Prostate gland (tissue), 2 donors: ENCODE measurements around the gene PDS5A. TPM values are rescaled to one million over a fixed set of nuclear protein-coding genes. Genes with fewer than 3 reads are reported as not detected.
"Not testable (repeated sequence)": the region's sequence is repeated elsewhere in the genome, so short reads cannot be mapped to it uniquely, and the experiment has no call there.

ENCODE experiments used
- DNase-seq: peaks from one replicate; pipeline ENCODE4 v3.0.0-alpha.2; 2019; ENCODE audit warnings: low spot score
- H3K27ac ChIP-seq, 2 donors: fragments of 200-600 bp; sonication (generic); 2 replicates each; pipeline ENCODE4 v1.5.1; 2017 to 2019
- H3K27me3 ChIP-seq: fragments of 200-600 bp; sonication (generic); replicated peaks from 2 replicates; pipeline ENCODE4 v1.5.1; 2019; ENCODE audit not compliant: insufficient read depth
- H3K36me3 ChIP-seq, 2 donors: fragments of 200-600 bp; sonication (generic); 1 replicate in 1 of 2; 2 replicates in 1 of 2; pipeline versions ENCODE4 v1.5.1 to v1.8.1; 2017 to 2019
- H3K4me1 ChIP-seq: fragments of 200-600 bp; sonication (generic); replicated peaks from 2 replicates; pipeline ENCODE4 v1.5.1; 2019
- H3K4me3 ChIP-seq, 2 donors: fragments of 200-600 bp; sonication (generic); 2 replicates each; pipeline ENCODE4 v1.5.1; 2017 to 2019
- H3K9me3 ChIP-seq: fragments of 200-600 bp; sonication (generic); 2 replicates; pipeline ENCODE4 v1.5.1; 2017
- POLR2A ChIP-seq: fragments of 450-650 bp; IDR thresholded peaks from one replicate; pipeline ENCODE4 v1.6.1; 2016; ENCODE audit warnings: antibody characterized with exemption, mild to moderate bottlenecking
- POLR2AphosphoS5 ChIP-seq: sonication (generic); formaldehyde crosslinking; IDR thresholded peaks from one replicate; pipeline ENCODE4 v1.6.1; 2017; ENCODE audit warnings: antibody characterized with exemption
- WGBS: methylation state at CpG from one replicate; pipeline ENCODE4 v1.1.5; 2018; 5-methylcytosine and 5-hydroxymethylcytosine counted together
- intact Hi-C: fragments of 100-400 bp; cut with DNase I; formaldehyde crosslinking; loops from one replicate; pipeline ENCODE4 v1.14.2; 2022
- total RNA-seq, 2 donors: library from RNA; depleted of rRNA; stranded (reverse); fragments of >200 nt; gene quantifications; one replicate each; pipeline ENCODE4 v1.1.0, GENCODE V29; 2016
- TF ChIP-seq, protein P1 (sequence below), 4 experiments: fragments of 200-600 bp in 2 of 4; fragments of 450-650 bp in 2 of 4; sonication (generic) in 2 of 4; IDR thresholded peaks; 1 replicate in 3 of 4; 2 replicates in 1 of 4; pipeline ENCODE4 v1.5.1; 2016 to 2019; ENCODE audit warnings: antibody characterized with exemption in 4 of 4, mild to moderate bottlenecking in 2 of 4, moderate library complexity in 2 of 4

Gene PDS5A
- total RNA-seq, 2 donors from 2014 or later: 55.7 to 57.0 TPM

DNA sequence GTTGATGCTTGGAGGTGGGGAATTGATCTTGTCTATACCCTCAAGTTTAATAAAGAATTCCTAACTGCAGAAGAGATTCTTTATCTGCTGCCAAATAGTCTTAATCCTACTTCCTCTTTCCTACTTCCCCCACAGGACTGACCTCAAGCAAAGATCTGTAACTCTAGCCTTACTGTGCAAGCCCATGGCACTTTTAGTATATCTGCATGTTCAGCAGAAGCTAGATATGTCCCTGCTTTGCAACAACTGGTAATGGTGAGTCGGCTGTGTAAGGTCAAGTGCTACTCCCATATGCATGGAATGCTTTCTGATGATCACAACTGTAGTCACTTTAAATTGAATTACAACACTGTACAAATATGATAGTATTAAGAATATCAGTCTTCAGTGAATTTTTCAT lies 26.3 kb upstream of the PDS5A start:
- intact Hi-C loops: no loop called here
- Histone ChIP-seq H3K4me1 (no peaks in the 10 kb centered on the region), H3K4me3 (no peak overlapping the region), H3K27ac (no peak overlapping the region), H3K9me3 (no peaks in the 10 kb centered on the region), H3K36me3 (no peaks in the 10 kb centered on the region), H3K27me3 (no peaks in the 10 kb centered on the region)
- WGBS: 89% methylated on average over 1 of the region's 1 CpG
- DNase-seq: no peak
- TF ChIP-seq POLR2A (no peak), POLR2AphosphoS5 (no peak)
- TF ChIP-seq, protein P1, sequence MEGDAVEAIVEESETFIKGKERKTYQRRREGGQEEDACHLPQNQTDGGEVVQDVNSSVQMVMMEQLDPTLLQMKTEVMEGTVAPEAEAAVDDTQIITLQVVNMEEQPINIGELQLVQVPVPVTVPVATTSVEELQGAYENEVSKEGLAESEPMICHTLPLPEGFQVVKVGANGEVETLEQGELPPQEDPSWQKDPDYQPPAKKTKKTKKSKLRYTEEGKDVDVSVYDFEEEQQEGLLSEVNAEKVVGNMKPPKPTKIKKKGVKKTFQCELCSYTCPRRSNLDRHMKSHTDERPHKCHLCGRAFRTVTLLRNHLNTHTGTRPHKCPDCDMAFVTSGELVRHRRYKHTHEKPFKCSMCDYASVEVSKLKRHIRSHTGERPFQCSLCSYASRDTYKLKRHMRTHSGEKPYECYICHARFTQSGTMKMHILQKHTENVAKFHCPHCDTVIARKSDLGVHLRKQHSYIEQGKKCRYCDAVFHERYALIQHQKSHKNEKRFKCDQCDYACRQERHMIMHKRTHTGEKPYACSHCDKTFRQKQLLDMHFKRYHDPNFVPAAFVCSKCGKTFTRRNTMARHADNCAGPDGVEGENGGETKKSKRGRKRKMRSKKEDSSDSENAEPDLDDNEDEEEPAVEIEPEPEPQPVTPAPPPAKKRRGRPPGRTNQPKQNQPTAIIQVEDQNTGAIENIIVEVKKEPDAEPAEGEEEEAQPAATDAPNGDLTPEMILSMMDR (IDR thresholded peaks at IDR 0.05): no peak

DNA sequence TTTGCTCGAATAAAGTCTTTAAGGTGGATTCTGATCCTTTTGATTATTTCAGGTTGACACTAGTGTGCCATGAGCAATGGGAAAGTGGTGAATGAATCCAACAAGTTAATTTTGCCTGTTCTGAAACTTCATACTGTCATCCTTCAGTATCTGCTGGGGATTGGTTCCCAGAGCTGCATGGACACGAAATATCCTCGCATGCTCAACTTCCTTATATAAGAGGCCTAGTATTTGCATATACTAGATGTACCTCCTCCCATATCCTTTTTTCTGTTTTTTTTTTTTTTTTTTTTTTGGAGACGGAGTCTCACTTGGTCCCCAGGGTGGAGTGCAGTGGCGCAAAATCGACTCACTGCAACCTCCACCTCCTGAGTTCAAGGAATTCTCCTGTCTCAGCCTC lies 23.0 kb upstream of the PDS5A start:
- H3K27ac ChIP-seq: no peak overlapping the region
- no peaks in the 10 kb centered on the region for H3K4me1 ChIP-seq
- H3K27me3 ChIP-seq: no peaks in the 10 kb centered on the region
- intact Hi-C loops: no loop called here
- H3K4me3 ChIP-seq: no peak overlapping the region
- TF ChIP-seq POLR2AphosphoS5 (no peak), POLR2A (no peak)
- TF ChIP-seq, protein P1 (IDR thresholded peaks at IDR 0.05): no peak
- no peak for DNase-seq
- H3K36me3 ChIP-seq: no peaks in the 10 kb centered on the region
- H3K9me3 ChIP-seq: no peaks in the 10 kb centered on the region
- 77% methylated on average over 6 of the region's 6 CpGs for WGBS

DNA sequence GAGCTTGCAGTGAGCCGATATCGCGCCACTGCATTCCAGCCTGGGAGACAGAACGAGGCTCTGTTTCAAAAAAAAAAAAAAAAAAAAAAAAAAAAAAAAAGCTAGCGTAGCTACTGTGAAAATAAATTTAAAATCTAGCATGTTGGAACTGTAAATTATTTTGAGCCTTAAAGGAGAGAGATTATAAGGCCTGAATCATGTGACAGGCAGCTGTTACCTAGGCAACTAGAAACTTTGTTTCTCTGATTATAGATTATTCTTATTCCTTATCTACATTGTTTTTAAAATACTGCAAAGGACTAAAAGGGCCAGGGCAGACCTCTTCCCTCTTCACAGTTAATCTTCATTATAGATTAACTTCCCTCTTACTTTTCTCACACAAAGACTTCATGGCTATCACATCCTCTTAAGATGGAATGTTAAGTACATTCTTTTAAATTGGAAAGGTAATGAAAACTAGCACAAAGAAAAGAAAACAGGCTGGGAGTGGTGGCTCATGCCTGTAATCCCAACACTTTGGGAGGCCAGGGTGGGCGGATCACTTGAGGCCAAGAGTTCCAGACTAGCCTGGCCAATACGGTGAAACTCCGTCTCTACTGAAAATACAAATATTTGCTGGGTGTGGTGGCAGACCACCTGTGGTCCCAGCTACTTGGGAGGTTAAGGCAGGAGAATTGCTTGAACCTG lies 21.1 kb upstream of the PDS5A start:
- 85% methylated on average over 8 of the region's 8 CpGs for WGBS
- Histone ChIP-seq H3K36me3 (no peaks in the 10 kb centered on the region), H3K27ac (no peak overlapping the region), H3K4me3 (no peak overlapping the region), H3K27me3 (no peaks in the 10 kb centered on the region), H3K4me1 (no peaks in the 10 kb centered on the region), H3K9me3 (no peaks in the 10 kb centered on the region)
- no peak for TF ChIP-seq POLR2A
- intact Hi-C loops: no loop called here
- DNase-seq: no peak

DNA sequence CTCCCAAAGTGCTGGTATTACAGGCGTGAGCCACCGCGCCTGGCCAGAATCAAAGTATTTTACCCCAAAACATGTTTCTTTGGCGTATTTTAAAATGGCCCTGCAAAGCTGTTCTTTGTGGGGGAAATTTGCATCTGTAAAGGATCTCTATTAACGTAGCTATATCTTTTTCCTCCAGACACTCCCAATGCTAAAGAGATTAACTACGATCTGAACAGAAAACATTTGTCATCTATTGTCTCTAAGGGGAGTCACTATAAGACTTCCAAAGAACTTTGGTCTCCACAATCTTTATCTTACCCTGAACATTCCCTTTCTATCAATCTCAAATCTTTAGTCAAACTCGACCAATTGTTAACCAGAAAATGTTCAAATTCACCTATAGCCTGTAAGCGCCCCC lies 19.1 kb upstream of the PDS5A start:
- DNase-seq: no peak
- H3K4me3 ChIP-seq: no peak overlapping the region
- WGBS: 90% methylated on average over 8 of the region's 8 CpGs
- intact Hi-C loops: no loop called here
- H3K27ac ChIP-seq: no peak overlapping the region
- TF ChIP-seq, protein P1 (IDR thresholded peaks at IDR 0.05): no peak
- TF ChIP-seq POLR2AphosphoS5 (no peak), POLR2A (no peak)
- no peaks in the 10 kb centered on the region for H3K27me3 ChIP-seq
- no peaks in the 10 kb centered on the region for H3K36me3 ChIP-seq
- H3K4me1 ChIP-seq: no peaks in the 10 kb centered on the region
- no peaks in the 10 kb centered on the region for H3K9me3 ChIP-seq

DNA sequence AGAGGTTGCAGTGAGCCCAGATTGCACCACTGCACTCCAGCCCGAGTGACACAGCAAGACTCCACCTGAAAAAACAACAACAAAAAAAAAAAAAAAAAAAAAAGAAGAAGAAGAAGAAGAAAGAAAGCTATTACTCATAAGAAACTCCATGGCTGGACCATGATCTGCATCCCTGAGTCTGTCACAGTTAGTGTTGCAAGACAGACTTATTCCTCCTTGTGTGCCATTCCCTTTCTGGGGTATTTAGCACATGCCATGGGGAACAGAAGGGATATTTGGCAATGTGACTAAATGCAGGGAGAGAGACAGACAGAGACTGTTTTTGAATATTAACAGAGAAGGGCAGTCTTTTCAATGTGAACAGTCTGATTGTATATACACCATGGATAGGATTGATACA lies 16.7 kb upstream of the PDS5A start:
- Histone ChIP-seq H3K36me3 (no peaks in the 10 kb centered on the region), H3K4me1 (no peaks in the 10 kb centered on the region), H3K9me3 (no peaks in the 10 kb centered on the region), H3K27me3 (no peaks in the 10 kb centered on the region), H3K27ac (no peak overlapping the region), H3K4me3 (no peak overlapping the region)
- TF ChIP-seq, protein P1 (IDR thresholded peaks at IDR 0.05): no peak
- no peak for DNase-seq
- 40% methylated on average over 1 of the region's 1 CpG for WGBS
- intact Hi-C loops: no loop called here

DNA sequence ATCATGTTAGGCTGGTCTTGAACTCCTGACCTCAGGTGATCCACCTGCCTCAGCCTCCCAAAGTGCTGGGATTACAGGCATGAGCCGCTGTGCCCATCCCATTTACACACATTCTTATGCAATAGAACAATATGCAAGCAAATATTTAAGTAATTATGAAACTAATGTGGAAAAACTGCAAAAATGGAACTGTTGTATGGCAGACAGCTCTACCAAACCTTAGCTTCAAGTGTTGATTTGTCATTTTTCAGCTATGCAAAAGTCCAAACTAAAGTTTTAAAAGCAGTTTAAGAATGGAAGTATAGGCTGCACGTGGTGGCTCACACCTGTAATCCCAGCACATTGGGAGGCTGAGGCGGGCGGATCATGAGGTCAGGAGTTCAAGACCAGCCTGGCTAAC lies 11.7 kb upstream of the PDS5A start:
- H3K4me1 ChIP-seq, DNase-seq, H3K27ac ChIP-seq, H3K36me3 ChIP-seq, intact Hi-C loops, H3K27me3 ChIP-seq, H3K9me3 ChIP-seq, H3K4me3 ChIP-seq: not testable (repeated sequence)
- WGBS: 89% methylated on average over 4 of the region's 4 CpGs
